Measurements from ENCODE around the gene RPS6KB2.

RPS6KB2 gene

DNA sequence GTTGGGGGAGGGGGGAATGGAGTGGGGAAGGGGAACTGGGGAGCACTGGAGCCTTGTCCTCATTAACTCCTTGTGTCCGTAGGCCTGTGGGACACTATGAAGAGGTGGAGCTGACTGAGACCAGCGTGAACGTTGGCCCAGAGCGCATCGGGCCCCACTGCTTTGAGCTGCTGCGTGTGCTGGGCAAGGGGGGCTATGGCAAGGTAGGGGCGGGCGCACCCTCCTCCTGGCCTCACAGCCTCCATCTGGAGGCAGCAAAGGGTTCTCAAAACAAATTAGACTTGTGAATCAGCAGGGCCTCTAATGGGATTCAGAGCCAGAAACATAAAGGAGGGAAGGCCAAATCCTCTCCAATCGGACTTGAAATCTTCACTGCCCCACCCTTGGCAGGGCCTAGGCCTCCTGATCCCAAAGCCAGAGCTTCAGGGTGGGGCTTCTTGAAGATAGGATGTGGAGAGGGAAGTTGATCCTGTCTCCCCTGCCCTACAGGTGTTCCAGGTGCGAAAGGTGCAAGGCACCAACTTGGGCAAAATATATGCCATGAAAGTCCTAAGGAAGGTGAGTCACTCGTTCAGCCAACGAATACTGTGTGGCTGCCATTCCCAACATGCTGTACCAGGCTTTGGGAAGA, 859 bp downstream of the RPS6KB2 start:
- DNase-seq (ENCODE audit: low read depth in 2 of 2), result no peak

DNA sequence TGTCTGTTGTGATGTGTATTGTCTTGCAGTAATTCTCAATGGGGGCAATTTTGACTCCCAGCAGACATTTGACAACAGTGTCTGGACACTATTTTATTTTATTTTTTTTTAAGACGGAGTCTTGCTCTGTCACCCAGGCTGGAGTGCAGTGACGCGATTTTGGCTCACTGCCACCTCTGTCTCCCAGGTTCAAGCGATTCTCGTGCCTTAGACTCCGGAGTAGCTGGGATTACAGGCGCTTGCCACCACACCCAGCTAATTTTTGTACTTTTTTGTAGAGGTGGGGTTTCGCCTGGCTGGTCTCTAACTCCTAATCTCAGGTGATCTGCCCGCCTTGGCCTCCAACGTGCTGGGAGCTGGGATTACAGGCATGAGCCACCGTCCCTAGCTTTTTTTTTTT, 1.4 kb downstream of the RPS6KB2 start:
- DNase-seq (ENCODE audit: low read depth in 2 of 2), result no peak

DNA sequence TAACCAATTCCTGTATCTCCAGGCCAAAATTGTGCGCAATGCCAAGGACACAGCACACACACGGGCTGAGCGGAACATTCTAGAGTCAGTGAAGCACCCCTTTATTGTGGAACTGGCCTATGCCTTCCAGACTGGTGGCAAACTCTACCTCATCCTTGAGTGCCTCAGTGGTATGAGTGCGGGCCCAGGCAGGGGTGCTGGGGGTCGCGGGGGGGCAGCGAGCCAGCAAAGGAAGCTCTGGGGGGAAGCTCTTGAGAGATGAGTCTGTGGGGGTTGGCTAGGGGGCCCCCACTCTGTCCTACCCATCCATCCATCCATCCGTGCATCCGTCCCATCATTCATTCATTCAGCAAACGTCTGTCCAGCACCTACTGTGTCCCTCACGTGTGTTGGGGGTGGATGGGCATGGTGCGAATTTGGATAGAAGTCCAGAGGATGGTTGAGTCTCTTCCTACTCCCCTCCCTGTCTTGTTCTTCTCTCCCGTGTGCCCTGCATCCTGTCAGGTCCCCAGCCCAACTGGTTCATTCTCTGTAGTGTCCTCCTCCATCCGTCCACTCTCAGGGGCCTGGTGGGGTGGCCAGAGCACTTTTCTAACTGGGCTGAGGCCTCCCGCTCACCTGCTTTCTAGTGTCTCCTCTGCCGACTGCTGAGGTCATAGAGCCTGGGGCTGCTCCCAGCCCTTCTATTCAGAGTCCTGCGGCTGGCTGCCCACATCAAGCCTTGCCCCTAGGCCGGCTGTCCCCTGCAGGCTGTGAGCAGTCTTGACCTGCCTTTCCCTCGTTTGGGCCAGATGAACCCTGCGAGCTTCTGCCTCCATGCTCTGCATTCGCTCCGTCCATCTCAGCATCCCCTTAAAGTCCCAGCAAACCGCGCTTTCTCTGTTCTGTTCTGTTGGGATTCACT, 3.3 kb downstream of the RPS6KB2 start:
- no peak for DNase-seq (ENCODE audit: low read depth in 2 of 2)

DNA sequence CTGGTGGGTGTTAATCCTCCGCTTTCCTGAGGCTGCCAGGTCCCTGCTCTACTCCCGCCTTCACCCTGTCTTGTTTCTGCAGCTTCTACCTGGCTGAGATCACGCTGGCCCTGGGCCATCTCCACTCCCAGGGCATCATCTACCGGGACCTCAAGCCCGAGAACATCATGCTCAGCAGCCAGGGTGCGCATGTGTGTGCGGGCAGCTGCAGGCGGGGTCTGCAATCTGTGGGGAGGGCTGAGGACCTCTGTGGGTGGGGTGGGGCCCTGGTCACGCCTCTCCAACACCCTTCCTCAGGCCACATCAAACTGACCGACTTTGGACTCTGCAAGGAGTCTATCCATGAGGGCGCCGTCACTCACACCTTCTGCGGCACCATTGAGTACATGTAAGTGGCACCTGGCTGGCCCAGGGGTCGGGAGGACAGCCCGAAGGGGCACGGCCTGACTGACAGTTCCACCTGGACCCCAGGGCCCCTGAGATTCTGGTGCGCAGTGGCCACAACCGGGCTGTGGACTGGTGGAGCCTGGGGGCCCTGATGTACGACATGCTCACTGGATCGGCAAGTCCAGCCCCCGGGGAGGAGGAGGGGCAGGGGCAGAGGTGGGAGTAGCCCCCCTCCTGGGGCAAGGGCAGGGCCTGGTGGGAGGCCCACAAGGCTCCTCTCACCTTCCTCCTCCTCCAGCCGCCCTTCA, 4.5 kb downstream of the RPS6KB2 start:
- DNase-seq (ENCODE audit: low read depth in 2 of 2), result no peak

DNA sequence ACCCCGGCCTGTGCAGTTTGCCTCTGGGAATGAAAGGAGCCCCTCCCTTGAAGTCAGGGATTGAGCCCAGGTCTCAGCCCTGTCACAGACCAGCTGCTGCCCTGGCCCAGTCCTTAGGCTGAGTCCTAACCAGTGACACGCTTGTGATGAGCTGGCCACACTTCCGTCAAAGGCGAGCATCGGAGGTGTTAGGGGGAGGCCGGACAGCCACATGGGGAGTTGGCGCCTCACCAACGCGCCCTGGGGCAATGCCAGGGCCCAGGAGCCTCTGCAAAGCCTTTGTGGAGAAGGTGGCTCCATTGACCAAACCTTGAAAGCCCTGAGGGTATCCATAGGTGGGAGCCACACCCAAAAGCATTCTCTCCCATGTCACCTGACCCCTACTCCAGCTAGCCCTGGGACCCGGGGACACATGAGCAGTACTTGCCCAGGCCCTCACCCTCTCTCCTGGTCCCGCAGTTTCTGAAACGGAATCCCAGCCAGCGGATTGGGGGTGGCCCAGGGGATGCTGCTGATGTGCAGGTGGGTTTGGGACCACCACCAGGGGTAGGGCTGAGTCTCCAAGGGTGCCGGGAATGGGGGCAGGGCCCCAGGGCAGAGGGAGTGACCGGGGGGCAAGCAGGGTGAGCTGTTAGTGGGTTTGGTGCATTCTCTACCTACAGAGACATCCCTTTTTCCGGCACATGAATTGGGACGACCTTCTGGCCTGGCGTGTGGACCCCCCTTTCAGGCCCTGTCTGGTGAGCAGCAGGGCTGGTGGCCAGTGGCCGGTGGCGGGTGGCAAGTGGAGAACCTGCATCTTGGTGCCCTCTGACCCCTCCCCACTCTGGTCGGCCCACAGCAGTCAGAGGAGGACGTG, 5.5 kb downstream of the RPS6KB2 start:
- no peak for DNase-seq (ENCODE audit: low read depth in 2 of 2)

DNA sequence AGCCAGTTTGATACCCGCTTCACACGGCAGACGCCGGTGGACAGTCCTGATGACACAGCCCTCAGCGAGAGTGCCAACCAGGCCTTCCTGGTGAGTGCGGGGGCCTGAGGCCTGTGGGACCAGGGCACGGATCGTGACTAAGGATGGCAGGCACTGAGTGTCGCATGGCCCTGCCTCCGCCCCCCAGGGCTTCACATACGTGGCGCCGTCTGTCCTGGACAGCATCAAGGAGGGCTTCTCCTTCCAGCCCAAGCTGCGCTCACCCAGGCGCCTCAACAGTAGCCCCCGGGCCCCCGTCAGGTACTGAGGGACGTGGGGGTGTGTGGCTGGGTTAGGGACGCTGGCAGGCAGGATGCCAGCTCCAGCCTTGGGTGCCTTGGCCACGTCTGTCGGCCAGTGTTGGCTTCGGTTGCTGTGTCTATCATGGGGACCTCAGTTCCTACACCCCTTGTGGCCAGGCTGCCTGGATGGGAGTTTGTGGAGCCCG, 6.1 kb downstream of the RPS6KB2 start:
- no peak for DNase-seq (ENCODE audit: low read depth in 2 of 2)

DNA sequence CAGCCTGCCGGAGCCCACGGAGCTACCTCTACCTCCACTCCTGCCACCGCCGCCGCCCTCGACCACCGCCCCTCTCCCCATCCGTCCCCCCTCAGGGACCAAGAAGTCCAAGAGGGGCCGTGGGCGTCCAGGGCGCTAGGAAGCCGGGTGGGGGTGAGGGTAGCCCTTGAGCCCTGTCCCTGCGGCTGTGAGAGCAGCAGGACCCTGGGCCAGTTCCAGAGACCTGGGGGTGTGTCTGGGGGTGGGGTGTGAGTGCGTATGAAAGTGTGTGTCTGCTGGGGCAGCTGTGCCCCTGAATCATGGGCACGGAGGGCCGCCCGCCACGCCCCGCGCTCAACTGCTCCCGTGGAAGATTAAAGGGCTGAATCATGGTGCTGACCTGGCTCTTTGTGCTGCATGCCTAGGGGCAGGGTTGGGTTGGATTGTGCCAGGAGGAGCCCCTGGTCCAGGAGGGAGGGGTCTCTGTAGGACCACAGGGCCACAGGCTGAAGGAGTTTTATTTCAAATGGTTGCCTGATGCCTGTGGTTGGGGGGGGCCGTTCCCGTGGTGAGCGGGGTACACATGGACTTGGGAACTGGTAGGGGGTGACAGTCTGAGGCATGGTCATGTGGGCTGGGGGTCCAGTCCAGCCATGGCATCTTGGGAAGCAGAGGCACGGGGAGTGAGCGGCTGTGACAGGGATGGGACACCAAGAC, 6.9 kb downstream of the RPS6KB2 start:
- no peak for DNase-seq (ENCODE audit: low read depth in 2 of 2)

DNA sequence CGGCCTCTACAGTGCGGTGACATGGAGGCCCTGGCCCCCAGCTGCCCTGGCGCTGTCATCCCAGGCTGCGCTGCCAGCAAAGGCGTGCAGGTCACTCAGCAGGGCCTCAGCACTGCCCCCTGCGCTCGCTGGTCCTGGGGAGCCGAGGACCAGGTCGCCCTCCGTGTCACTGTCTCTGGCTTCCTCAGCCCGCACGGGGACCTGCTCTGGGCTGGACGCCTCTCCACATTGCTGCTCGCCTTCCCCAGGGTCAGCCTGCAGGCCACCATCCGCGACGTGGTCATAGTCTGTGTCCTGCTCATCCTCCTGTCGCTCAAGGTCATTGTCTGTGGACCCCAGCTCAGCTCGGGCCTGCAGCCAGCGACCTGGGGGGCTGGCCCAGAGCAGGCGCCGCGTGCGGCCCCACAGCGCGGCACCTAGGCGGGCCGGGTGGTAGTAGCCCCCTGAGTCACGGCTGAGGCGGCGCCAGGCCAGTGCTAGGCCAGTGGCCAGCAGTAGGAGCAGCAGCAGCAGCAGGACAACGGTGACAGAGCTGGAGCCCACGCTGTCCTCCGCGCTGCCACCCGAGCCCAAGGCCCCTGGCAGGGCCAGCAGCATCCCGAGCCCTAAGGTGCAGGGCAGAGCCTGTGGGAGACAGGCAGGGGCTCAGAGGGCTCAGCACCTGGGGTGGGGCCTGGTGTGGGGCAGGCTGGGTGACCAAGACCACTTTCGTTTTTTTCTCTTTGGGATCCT, 7.6 kb downstream of the RPS6KB2 start:
- DNase-seq (ENCODE audit: low read depth in 2 of 2), result no peak

DNA sequence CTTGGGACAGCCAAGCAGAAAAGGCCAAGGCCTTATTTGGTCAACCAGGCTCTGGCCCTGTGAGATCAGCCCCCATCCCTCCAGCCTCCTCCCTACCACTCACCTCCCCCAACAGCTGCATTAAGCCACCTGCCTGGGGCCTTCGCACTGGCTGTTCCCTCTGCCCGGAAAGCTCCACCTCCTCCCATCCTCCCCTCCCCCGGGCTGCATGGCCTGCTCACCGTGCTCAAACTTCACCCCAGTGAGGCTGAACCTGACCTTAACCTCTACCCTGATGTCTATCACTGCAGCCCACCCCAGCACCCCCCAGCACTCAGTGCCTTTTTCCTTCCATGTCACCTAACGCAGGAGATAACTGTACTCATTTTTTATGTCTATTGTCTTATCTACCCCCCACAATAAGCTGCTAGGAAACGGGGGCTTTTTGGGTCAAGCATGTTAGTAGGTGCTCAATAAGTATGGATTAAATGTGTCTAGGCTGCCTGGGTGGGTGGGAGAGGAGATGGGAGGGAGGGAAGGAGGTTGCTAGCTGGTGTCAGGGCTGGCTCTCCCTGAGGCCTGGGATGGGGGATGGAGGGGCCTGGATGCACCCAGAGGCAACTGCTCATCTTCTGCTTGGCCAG, 8.3 kb downstream of the RPS6KB2 start:
- peak; percentile 66 to 81 for DNase-seq (ENCODE audit: low read depth in 2 of 2)

DNA sequence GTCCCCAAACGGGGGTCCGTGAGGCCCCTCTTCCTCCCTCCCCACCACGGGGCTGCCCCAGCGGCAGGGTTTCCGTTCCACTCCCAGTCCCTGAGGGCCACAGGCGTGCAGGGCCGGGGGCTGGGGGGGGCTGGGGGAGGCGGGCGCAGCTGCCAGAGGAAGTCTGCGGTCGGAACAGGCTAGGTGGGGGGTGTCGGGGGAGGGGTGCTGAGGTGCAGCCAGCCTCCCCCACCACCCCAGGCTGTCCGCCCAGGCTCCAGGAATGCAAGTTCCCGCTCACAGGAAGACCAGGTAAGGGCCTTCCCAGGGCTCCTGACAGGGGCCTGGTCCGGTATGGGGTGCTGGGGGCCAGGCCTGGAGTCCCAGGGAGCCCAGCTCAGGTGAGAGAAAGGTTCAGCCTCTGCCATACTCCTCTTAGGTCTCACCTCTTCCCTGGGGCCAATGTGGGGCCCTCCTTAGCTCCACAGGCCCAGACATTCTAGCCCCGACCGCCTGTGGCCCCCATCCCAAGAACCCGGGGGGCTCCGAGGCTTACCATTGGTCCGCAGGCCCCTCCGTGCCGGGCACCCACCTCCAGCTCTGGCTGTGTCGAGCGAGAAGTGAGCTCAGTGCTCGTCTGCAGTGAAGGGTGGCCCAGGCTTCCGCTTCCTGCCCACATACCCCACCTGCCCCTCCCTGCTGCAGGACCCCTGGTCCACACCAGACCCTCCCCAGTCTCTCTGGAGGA, 9.0 kb downstream of the RPS6KB2 start, which contains the start of gene PTPRCAP:
PTPRCAP (minus strand) TSS at position 601 of the 727 bp plus-strand sequence; CDS start at position 538, 63 bp downstream.
- DNase-seq (ENCODE audit: low read depth in 2 of 2), result peak; percentile 56 to 75

DNA sequence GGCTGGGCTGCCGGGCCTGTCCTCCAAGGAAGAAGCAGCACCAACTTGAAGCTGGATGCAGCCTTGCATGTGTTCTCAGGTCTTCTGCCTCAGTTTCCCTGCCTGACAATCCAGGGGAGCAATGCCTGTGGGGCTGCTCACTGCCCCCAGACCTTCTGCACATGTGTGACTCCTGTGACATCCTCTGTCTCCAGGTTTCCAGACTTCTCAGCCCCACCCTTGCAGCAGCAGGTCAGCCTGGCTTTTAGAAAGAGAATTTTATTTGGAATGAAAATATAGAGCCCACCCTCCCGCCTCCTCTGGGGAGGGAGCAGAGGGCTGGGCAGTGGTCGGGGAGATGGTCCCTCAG, 9.5 kb downstream of the RPS6KB2 start:
- DNase-seq (ENCODE audit: low read depth in 2 of 2), result no peak

DNA sequence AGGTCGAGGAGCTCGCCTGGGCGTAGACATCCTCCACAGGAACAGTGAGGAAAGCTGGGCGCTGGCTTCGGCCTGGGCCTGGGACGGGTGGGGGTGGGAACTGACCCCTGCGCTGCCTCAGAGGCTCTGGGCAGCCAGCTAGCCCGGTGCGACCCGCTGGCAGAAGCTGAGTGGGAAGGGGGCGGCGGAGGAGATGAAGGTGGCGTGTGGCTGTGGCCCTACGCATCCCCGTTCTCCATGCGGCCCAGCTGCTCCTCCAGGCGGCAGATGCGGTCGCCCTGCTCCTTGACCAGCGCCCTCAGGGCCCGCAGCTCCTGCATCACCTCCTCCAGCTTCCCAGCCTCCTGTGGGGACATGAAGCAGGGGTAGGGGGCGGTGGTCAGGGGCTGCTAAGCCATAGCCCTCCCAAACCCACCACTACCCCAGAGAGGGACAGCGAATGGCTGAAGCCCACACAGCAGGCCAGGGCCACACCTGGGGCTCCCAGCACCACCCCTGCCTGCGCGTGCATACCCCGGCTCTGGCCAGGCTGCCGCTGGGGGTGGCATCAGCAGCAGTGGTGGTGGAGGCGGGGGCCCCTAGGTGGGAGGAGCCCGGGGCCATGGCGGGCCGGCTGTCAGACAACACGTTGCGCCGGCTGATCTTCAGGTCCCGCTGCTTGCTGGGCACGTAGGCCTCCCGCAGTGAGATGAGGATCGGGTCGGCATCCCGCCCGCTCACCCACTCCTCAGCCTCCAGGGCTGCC, 10.0 kb downstream of the RPS6KB2 start:
- DNase-seq (ENCODE audit: low read depth in 2 of 2), result peak in 1 of 2 experiments; percentile 82

DNA sequence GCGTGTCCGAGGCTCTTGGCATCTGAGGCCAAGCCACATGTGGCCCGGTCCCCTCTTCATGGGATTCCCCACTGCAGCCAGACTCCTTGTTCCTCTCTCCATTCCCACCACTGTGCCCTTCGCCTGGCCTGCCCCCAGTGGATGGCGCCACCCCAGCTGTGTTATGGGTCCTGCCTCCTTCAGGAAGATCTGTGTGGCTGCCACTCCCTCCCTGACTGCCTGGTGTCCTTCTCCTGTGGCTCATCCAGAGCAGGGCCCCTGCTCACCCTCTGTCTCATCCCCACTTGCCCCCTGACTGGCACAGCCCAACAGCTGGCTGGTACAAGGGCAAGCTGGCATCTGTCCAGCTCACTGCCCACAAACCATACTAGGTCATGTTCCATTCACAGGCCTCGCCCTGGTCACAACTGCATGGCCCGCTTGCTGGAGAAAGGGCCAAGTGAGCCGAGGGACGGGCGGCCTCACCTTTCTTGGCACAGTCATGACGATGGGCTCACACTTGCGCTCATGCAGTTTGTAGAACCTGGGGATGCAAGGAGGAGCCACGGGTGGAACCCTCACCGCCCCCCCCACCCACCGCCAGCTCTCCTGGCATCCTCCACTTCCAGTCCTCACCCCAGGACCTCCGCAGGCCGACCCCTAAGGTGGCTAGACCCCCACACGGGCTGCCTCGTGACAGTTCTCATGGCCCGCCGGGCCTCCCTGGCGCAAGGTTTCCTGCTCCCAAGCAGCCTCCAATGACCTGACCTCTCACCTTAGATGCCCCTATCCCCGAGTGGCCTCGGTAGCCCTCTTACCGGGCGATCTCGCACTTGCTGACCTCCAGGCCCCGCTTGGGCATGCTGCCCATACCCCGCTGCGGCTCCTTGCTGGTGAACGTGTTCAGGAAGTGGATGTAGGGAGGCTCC, 11.3 kb downstream of the RPS6KB2 start:
- DNase-seq (ENCODE audit: low read depth in 2 of 2), result no peak

DNA sequence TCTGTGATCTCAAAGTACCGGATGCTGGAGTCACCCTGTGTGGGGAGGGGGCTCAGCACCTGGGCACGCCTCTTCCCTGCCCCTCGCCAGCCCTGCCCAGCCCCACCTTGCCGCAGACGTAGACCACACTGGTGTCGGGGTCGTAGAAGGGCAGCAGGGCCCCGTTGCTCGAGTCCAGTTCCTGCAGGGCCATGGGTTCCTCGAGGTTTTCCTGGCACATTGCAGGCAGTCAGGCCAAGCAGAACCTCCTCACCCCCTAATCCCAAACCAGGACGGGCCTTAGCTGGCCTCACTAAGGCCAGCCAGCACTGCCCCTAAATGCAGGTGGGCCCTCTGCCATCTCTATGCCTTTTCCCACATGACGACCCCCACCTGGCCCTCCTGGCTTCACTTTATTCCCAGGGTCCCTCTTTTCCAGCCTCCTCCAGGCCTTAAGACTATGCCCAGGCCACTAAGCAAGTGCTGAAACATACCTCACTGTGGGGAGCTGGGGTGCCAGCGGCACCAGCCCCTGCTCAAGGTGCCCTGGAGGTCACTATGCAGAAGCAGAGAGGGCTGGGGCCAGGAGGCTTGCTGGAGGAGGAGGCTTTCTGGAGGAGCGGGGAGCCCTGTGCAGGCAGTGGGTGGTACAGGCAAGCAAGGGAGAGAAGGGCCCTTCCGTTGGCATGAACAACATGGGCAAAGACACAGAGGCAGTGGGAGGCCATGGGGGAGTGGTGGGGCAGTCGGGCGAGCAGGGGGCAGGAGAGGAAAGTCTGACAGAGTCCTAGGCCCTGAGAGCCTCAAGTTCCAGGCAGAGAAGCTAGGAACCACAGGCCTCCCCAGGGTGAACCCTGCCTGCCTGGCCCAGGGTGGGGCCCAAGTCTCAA, 12.2 kb downstream of the RPS6KB2 start:
- no peak for DNase-seq (ENCODE audit: low read depth in 2 of 2)

DNA sequence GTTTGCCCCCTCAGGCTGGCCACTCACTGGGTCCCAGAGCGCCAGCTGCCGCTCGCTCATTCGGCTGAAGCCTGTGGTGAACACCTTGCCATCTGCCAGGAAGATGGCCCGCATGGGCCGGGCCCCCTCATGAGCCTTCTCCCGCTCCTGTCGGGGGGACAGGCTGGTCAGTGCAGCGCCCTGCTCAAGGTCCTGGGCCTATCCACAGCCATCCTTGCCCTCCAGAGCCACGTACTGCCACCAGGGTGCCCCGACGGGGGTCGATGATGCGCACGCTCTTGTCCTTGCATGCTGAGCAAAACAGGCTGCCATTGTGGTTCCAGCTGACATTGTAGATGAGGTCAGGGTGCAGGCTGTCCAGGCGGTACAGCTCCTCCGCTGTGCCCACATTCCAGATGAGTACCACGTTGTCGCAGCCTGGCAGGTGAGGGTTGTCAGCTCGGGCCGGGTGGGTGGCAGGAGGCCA, 12.8 kb downstream of the RPS6KB2 start:
- no peak for DNase-seq (ENCODE audit: low read depth in 2 of 2)

DNA sequence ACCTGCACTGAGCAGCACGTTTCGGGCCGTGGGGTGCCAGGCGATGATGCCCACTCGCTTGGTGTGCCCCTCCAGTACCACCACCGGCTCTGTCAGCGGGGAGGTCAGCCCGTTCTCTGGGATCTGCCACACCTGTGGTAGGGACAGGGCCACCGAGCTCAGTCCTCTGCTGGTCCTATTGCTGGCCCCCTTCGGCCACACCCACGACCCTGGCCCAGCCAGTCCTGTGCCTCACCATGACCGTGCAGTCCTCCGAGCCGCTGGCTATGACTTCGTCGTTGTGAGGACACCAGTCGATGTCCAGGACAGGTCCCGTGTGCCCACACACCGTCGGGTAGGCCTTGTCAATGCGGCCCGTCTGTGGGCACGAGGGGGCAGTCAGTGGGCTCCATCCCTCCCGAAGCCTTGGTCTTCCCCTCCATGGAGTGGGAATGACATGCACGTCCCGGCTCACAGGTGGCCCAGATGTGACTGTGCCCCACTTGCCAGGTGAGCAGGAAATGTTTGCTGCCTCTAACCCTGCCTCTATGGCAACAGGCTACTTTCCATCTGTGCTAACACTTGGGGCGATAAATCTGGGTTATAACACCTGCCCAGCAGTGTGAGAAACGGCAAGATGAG, 13.5 kb downstream of the RPS6KB2 start:
- DNase-seq (ENCODE audit: low read depth in 2 of 2), result no peak

Data from stimulated activated CD4-positive, alpha-beta T cell treated with anti-CD3 and anti-CD28 coated beads, Interleukin-12 subunit alpha, Interleukin-12 subunit beta, amount 100 ng/mL, for 24 hours (primary cell).